NCI-H748 (cell line): Measurements from ENCODE around the gene BAIAP2L1.
"Not testable (repeated sequence)": the region's sequence is repeated elsewhere in the genome, so short reads cannot be mapped to it uniquely, and the experiment has no call there.

Experiments
- DNase-seq: peaks from one replicate; lab custom pipeline; 2025; ENCODE audit not compliant: unreplicated experiment; lab: John Stamatoyannopoulos, UW

The BAIAP2L1 gene

DNA sequence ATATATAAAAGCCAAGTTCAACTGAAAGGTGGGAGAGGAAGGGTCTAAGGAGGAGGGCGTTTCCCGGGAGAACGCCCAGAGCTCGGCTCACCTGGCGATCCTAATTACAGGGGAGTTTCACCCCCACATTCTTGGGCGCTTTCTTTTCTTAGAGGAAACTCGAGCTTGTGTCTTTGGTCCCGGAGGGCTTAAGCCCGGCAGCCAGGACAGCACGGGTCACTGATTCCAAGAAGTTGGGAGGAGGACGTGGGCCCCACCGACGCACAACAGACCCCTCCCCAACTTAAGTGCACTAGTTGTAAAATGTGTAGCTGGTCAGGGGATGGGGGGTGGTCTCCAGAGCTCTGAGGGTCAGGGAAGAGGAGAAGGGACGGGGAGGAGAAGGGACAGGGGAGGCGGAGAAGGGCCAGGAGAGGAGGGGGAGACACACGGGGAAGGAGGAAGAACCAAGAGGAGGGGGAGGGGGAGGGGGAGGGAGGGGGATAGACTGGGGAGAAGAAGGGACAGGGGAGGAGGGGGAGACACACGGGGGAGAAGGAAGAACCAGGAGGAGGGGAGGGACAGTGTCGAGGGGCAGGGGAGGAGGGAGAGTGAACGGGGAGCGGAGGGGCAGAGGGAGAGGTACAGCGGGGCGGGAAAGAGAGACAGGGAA is 874 bp downstream of the BAIAP2L1 start:
- DNase-seq: peak; percentile 49

DNA sequence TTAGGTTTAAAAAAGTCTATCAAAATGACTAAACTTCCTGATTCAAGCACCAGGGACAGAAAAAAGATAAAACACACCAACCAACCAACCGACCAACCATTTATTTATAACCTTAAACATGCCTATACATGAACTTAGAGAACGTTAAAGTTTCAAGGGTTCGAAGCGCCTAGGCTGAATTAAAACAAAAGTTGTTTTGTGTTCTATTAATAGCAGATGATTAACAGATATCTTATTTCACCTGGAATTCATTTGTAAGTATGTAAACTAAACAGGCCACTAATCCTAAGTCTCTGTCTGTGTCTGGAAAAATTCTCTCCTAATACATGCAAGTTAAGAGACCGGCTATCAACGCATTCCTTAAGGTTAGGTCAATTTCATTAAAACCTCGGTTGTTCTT is 1.4 kb downstream of the BAIAP2L1 start:
- DNase-seq: no peak

DNA sequence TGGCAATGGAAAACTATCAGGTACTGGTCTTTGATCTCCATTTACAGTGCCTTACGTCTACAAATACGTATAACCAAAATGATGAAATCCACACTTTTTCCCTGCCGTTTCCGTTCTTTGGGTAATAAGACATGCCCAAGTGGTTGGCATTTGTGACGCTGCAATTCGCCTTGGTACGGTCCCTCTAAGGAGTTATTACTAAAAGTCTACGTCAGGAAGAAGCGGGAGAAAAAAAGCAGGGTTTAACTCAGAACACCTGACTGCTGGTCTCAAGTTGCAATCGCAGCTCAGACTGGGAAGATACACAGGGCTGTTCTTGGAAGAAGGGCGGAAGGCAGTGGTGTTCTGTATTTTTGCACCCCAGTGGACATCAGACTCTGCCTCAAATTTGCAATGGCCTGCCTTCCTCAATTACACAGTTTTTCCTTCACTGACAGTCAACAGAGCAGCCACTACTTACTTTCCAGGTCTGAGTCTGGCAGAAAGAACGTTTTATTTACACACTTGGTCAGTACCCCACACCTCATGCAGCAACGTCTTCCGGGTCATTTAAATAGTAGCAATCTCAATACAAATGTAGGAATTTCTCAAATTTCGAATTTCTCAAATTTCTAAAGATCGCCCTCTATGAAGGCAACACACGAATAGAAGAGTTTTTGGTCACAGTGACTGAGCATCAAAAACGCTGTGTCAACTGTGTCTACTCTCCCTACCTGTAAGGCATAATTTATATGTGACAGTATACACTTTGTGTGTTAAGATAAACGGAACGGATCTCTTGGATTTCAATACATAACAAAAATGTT is 2.1 kb downstream of the BAIAP2L1 start:
- peak; percentile 63 for DNase-seq

DNA sequence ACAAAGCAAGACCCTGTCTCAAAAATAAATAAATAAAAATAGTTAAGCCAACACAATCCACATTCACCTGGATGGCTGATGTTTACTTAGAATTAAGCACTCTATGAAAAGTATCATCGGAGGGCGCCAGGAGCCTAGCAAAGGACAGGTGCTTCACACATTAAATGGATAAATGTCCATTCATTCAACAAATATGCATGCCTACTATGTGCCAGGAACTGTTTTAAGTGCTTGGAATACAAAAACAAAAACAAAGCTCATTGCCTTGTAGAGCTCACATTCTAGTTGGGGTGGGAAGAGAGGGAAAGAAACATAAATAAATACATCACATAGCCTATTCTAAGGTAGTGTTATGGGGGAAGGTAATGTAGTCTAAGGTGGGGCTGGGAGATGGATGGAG is 4.1 kb downstream of the BAIAP2L1 start:
- peak; percentile 97 for DNase-seq

GRCh38 chr7:98395951-98396350 is 4.9 kb downstream of the BAIAP2L1 start:
- no peak for DNase-seq

DNA sequence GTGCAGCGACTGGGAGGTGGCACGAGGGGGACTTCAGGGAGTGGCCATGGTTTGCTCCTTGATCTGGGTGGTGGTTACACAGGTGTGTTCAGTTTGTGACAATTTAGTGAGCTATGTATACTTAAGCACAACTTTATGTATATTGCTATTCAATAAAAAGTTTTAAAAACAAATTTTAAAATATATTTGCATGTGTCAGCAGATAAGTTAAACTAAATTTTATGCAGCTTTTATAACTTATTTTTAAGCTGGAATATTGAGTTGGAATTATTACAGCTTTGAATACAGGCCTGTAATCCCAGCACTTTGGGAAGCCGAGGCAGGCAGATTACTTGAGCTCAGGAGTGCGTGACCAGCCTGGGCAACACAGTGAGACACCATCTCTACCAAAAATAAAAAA is 5.4 kb downstream of the BAIAP2L1 start:
- no peak for DNase-seq

DNA sequence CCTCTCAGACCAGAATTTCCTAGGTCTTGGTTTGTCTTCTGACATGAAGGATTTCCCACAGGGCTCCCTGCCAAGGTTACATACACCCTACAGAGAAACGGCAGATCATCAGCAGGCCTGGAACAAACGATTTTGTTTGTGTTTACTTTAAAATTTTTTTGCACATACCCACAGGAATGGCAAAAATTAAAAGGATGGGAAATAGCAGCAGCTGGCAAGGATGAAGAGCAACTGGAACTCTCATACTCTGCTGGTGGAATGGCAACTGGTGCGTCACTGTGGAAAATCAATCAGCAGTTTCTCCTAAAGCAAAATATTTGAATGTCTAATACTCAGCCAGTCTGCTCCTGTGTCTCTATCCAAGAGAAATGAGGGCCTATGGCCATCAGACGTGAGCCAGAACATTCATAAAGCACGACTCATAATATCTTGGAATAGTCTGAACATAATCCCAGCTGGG is 6.5 kb downstream of the BAIAP2L1 start:
- no peak for DNase-seq

GRCh38 chr7:98387544-98388226 is 13.2 kb downstream of the BAIAP2L1 start:
- DNase-seq: peak; percentile 90

GRCh38 chr7:98387131-98387530 is 13.8 kb downstream of the BAIAP2L1 start:
- no peak for DNase-seq

DNA sequence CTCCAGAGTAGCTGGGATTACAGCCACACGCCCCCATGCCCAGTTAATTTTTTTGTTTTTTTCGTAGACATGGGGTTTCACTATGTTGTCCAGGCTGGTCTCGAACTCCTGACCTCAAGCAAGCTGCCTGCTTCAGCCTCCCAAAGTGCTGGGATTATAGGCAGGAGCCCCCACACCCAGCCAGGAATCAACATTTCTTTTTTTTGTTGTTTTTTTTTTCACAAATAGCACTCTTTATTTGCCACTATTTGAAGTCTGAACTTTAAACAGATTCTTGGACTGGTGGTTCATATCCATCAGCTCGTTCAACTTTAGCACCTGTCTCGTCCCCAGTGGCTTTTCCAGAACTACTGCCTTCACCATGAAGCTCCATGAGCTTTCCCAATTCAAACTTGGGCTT is 15.4 kb downstream of the BAIAP2L1 start:
- not testable (repeated sequence) for DNase-seq

DNA sequence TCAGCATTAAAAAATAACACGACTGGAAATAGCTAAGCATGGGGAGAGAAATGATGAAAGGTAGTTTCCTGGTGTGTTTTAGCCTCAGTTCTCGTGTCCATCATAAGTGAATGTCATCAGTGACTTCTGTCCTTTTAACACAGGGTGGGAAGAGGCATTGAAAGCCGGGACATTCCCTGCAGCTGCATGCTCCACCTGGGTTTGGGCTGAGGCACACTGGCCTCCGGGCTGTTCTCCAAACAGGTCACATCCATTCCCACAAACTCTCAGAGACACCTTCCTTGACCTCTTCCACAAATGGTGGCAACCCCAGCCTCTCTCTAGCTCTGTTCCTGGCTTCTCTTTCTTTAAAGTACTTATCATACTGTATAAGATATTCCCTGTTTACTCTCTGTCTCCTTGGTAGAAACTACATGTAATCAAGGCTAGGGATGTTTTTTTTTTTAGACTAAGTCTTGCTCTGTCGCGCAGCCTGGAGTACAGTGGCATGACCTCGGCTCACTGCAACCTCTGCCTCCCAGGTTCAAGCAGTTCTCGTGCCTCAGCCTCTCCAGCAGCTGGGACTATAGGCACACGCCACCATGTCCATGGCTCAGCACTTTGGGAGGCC is 22.6 kb downstream of the BAIAP2L1 start:
- DNase-seq: no peak

GRCh38 chr7:98376711-98377110 is 24.2 kb downstream of the BAIAP2L1 start:
- no peak for DNase-seq

DNA sequence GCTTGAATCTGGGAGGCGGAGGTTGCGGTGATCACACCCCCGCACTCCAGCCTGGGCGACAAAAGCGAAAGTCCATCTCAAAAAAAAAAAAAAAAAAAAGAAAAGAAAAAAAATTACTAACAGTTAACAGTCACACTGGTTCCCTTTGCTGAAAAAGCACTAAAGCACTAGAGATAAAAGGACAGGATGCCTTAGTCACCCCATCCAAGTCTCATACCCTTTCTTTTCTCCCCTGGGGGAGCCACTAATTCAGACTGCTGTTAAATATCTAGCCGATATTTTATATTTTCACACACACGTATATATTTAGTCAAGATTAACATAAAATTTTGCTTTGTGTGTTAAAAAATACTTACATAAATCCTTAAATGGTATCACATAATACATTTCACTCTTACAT is 25.2 kb downstream of the BAIAP2L1 start:
- no peak for DNase-seq

GRCh38 chr7:98374285-98374680 is 26.6 kb downstream of the BAIAP2L1 start:
- DNase-seq: no peak

- no peak for DNase-seq
Measured at GRCh38 chr7:98372993-98373392, 27.9 kb downstream of the BAIAP2L1 start.

DNA sequence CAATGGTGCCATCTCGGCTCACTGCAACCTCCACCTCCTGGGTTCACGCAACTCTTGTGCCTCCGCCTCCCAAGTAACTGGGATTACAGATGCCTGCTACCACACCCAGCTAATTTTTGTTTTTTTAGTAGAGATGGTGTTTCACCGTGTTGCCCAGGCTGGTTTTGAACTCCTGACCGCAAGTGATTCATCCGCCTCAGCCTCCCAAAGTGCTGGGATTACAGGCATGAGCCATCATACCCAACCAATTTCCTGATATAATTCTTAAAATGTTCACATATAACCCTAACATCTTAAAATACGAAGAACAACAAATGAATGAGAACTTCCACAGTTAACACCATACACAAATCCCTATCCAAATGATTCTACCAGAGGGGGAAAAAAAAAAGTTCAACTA is 31.2 kb downstream of the BAIAP2L1 start:
- no peak for DNase-seq

DNA sequence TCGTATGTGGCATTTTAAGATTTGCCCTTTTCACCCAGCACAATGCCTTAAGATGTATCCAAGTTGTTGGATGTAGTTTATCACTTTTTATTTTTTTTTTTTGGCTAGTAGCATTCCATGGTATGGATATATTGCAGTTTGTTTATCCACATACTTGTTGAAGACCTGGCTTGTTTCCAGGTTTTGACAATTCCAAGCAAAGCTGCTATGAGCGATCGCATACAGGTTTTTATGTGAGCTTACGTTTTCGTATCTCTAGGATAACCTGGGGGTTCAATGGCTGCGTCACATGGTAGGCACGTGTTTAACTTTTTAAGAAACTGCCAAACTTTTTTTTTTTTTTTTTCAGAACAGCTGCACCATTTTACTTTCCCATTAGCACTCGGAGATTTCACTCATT is 32.2 kb downstream of the BAIAP2L1 start:
- DNase-seq: no peak

GRCh38 chr7:98366562-98366938 is 34.3 kb downstream of the BAIAP2L1 start:
- DNase-seq: no peak

GRCh38 chr7:98365863-98366561 is 34.9 kb downstream of the BAIAP2L1 start:
- peak; percentile 34 for DNase-seq

- DNase-seq: no peak
Measured at GRCh38 chr7:98364220-98364619, 36.7 kb downstream of the BAIAP2L1 start.

- no peak for DNase-seq
Measured at GRCh38 chr7:98362517-98362916, 38.4 kb downstream of the BAIAP2L1 start.
